HL-60 (cell line): Measurements from ENCODE around the gene CTSW.

Source experiments
- DNase-seq, 2 experiments: peaks; one replicate each; pipeline ENCODE4 v3.0.0-alpha.2; 2010 to 2020; ENCODE audit warnings: low read depth in 1 of 2, low spot score in 1 of 2
- H3K27ac ChIP-seq: fragments of 250-450 bp; sonication (Bioruptor Pico); replicated peaks from 2 replicates; pipeline ENCODE4 v1.5.1; 2020; ENCODE audit warnings: mild to moderate bottlenecking, moderate library complexity
- H3K27me3 ChIP-seq: fragments of 250-450 bp; sonication (Bioruptor Pico); 2 replicates; pipeline ENCODE4 v1.5.1; 2021; ENCODE audit warnings: mild to moderate bottlenecking, moderate library complexity; ENCODE audit not compliant: insufficient read depth, poor library complexity, severe bottlenecking
- H3K4me3 ChIP-seq: replicated peaks from 2 replicates; pipeline ENCODE4 v1.5.1; 2011; ENCODE audit warnings: mild to moderate bottlenecking, control low read depth, low read length; ENCODE audit not compliant: insufficient read depth
- CTCF ChIP-seq: IDR thresholded peaks from one replicate; pipeline ENCODE4 v1.5.1; 2011; ENCODE audit warnings: low read length, control low read depth, inconsistent platforms; ENCODE audit not compliant: insufficient read depth
- GABPA ChIP-seq: IDR thresholded peaks from 2 replicates; pipeline ENCODE4 v1.6.1; 2012; ENCODE audit warnings: low read depth
- POLR2AphosphoS5 ChIP-seq: IDR thresholded peaks from 2 replicates; pipeline ENCODE4 v1.6.1; 2012; ENCODE audit warnings: low read depth
- REST ChIP-seq: IDR thresholded peaks from 2 replicates; pipeline ENCODE4 v1.6.1; 2012; ENCODE audit warnings: low read depth; ENCODE audit not compliant: insufficient replicate concordance
- SPI1 ChIP-seq: IDR thresholded peaks from 2 replicates; pipeline ENCODE4 v1.6.1; 2012; ENCODE audit warnings: low read depth, mild to moderate bottlenecking, borderline replicate concordance

Gene CTSW

GRCh38 chr11:65842144-65842543, 37.5 kb upstream of the CTSW start:
- Histone ChIP-seq H3K27me3 (no peaks in the 10 kb centered on the region), H3K27ac (no peak overlapping the region), H3K4me3 (no peak overlapping the region)
- no peak for TF ChIP-seq POLR2AphosphoS5
- TF ChIP-seq REST, result no peak
- TF ChIP-seq CTCF, result no peak
- TF ChIP-seq SPI1, result no peak
- TF ChIP-seq GABPA, result no peak
- DNase-seq, result no peak

- DNase-seq, result no peak
- no peak overlapping the region for H3K4me3 ChIP-seq
- no peak overlapping the region for H3K27ac ChIP-seq
- TF ChIP-seq GABPA (no peak), REST (no peak), POLR2AphosphoS5 (no peak)
- no peaks in the 10 kb centered on the region for H3K27me3 ChIP-seq
Measured at GRCh38 chr11:65843811-65844210, 35.8 kb upstream of the CTSW start.

GRCh38 chr11:65844231-65844872, 35.3 kb upstream of the CTSW start:
- Histone ChIP-seq H3K27ac (no peak overlapping the region), H3K4me3 (no peak overlapping the region), H3K27me3 (no peaks in the 10 kb centered on the region)
- TF ChIP-seq CTCF (no peak), REST (no peak), GABPA (no peak), POLR2AphosphoS5 (no peak), SPI1 (no peak)
- no peak for DNase-seq
